ENCODE data around the gene GRID2IP.
"Not testable (repeated sequence)": the region's sequence is repeated elsewhere in the genome, so short reads cannot be mapped to it uniquely, and the experiment has no call there.

GRID2IP gene
- total RNA-seq, result 0.54 to 1.3 (median 0.87) reads per million in 4 donors

GRCh38 chr7:6551016-6551511, at the start of gene GRID2IP:
TSS of gene GRID2IP (minus strand) at chr7:6551461. CDS start at chr7:6551436, 25 bp downstream.
- no peak for DNase-seq

- no peak for DNase-seq
Observed at GRCh38 chr7:6600093-6600492, 48.8 kb upstream of the GRID2IP start.

GRCh38 chr7:6590645-6591110, 39.4 kb upstream of the GRID2IP start:
- DNase-seq, result peak in 1 of 5 donors; percentile 14

GRCh38 chr7:6589829-6590644, 38.8 kb upstream of the GRID2IP start, which contains the start of gene INTS15:
TSS of gene INTS15 (plus strand) at chr7:6590021. CDS start at chr7:6590284, 263 bp downstream.
- DNase-seq, result peak; percentile 66 to 84 (median 72)

GRCh38 chr7:6589151-6589828, 38.0 kb upstream of the GRID2IP start:
- no peak for DNase-seq

- no peak for DNase-seq
Observed at GRCh38 chr7:6588566-6588965, 37.3 kb upstream of the GRID2IP start.

- DNase-seq, result not testable (repeated sequence)
Observed at GRCh38 chr7:6585746-6586432, 34.6 kb upstream of the GRID2IP start.

GRCh38 chr7:6579446-6579845, 28.2 kb upstream of the GRID2IP start:
- no peak for DNase-seq

- DNase-seq, result no peak
Observed at GRCh38 chr7:6578114-6579084, 27.1 kb upstream of the GRID2IP start.

GRCh38 chr7:6577369-6578113, 26.3 kb upstream of the GRID2IP start, which contains the start of gene ZDHHC4:
TSS of gene ZDHHC4 (plus strand) at chr7:6577454. CDS start at chr7:6580562, 3,108 bp downstream.
- peak; percentile 66 to 91 (median 79) for DNase-seq

- peak in 1 of 5 donors; percentile 21 for DNase-seq
Observed at GRCh38 chr7:6576867-6577368, 25.7 kb upstream of the GRID2IP start.

GRCh38 chr7:6576024-6576866, 25.0 kb upstream of the GRID2IP start:
- DNase-seq, result no peak

GRCh38 chr7:6575281-6576023, 24.2 kb upstream of the GRID2IP start:
- DNase-seq, result no peak

GRCh38 chr7:6571160-6571779, 20.0 kb upstream of the GRID2IP start:
- DNase-seq, result no peak

- no peak for DNase-seq
Observed at GRCh38 chr7:6567886-6568285, 16.6 kb upstream of the GRID2IP start.

GRCh38 chr7:6565655-6566054, 14.4 kb upstream of the GRID2IP start:
- no peak for DNase-seq

- no peak for DNase-seq
Observed at GRCh38 chr7:6563936-6564770, 12.9 kb upstream of the GRID2IP start.
